AG08396 (cell line): ENCODE results near the gene MC1R.
A peak's percentile ranks its signal among the peaks of the same experiment; 100 is the strongest.

Source experiments
- DNase-seq: peaks from one replicate; pipeline ENCODE4 v3.0.0; 2012; ENCODE audit warnings: low spot score, mixed read lengths

The MC1R gene

GRCh38 chr16:89895482-89896250, 23.0 kb upstream of the MC1R start:
- DNase-seq: no peak

DNA sequence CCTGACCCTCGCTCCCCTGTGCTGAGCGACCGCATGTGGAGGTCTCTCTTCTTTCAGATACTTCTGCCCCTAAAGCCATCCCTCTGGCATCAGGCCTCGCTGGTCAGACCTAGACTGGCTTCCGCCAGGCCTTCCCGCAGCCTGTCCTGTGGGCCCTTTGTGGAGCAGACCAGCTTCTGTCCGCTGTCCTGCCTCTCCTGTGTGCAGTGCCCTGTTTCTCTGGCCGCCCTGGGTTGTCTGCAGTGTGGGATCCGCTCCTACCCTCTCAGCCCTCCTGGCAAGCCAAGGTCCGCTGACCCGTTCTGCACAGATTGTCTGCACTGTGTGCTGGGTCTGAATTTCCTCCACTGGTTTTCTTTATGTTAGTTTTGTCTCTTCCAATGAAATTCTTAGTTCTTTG, 21.5 kb upstream of the MC1R start:
- no peak for DNase-seq

GRCh38 chr16:89898201-89898967, 20.3 kb upstream of the MC1R start:
- DNase-seq: no peak

DNA sequence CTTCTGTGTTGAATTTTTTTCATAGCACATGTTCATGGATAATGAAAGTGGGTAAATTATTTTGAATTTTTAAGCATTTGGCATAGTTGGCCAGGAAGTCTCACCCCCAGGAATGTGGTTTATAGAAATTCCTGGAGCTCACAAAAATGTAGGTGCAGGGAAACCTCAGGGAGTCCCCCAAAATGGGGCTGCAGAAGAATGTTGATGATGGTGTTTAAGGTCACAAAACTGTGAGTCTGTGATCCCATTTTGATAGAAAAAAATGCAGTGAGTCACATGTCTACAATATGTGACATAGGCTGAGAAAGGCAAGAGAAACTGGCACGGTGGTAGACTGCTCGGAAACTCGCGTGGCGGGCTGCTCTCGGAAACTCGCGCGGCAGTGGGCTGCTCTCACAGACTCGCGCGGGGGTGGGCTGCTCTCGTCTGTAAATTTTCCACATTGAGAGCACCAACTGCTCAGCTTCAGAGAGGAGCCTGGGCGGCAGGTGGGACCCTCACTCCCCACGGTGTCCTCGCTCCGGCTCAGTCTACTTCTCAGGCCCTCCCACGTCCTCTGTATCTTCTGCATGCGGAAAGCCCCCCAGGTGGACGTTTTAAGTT, 18.7 kb upstream of the MC1R start:
- peak; percentile 65 for DNase-seq

- no peak for DNase-seq
These were observed 17.8 kb upstream of the MC1R start for GRCh38 chr16:89900885-89901284.

GRCh38 chr16:89902980-89903379, 15.7 kb upstream of the MC1R start:
- no peak for DNase-seq

DNA sequence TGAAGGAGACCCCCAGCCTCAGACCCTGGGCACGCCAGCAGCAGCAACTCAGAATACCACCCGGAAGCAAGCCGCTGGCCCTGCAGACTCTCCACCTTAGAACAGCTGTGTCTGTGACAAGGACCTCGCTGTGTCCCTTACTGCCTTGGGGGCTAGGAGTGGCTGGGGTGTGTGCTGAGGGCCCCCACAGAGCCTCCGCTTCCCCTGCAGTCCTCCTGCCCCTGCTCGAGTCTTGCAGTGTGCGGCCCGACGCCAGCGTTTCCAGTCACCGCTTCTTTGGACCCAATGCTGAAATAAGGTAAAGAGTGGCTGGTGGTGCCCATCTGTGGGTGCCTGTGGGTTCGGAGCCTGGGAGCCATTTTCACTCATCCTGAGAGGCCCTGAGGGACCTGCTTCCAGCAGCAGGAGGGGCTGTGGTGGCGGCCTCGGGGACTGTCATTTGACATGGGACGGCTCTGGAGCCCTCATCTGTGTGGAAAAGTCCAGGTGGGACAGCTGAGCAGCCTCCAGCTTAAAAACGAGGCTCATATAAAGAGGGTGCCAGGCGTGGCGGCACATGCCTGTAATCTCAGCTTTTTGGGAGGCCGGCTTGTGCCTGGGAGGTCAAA, 14.7 kb upstream of the MC1R start:
- DNase-seq: no peak

GRCh38 chr16:89904606-89905510, 13.8 kb upstream of the MC1R start:
- DNase-seq: no peak

DNA sequence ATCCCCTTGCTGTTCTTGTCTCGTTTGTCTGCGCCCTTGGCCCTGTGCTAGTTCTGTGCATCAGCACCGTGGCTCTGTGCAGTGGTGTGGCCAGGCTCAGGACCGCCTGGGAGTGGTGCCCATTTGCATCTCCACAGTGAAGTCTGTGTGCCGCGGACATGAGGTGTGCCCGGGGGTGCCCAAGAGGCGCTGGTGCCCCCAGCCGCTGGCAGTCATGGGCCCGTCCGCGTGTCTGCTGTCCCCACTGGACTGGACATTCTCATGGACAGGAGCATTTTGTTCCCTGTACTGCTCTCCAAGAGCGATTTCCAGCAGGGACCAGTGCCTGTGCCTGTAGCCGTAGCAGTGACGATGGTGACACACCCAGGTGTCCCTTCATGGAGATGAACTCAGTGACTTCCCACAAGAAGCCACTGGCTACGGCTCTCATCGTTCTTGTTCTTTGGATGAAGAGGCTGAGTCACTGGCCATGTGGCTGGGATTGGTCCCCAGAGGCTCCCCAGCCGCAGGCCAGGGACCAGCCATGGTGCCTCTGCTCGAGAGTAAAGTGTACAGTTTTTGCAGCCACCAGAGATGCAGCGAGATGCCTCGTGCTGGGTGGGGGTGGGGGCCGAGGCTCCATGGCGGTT, 13.0 kb upstream of the MC1R start:
- DNase-seq: no peak

GRCh38 chr16:89906140-89907025, 12.3 kb upstream of the MC1R start:
- no peak for DNase-seq

- no peak for DNase-seq
These were observed 11.4 kb upstream of the MC1R start for GRCh38 chr16:89907055-89907814.

DNA sequence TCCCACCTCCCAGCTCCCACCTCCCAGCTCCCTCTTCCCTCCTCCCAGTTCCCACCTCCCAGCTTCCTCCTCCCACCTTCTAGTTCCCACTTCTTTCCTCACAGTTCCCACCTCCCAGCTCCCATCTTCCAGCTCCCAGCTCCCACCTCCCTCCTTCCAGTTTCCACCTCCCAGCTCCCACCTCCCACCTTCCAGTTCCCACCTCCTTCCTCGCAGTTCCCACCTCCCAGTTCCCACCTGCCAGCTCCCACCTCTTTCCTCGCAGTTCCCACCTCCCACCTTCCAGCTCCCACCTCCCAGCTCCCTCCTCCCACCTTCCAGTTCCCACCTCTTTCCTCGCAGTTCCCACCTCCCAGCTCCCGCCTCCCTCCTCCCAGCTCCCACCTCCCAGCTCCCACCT, 10.4 kb upstream of the MC1R start:
- no peak for DNase-seq

GRCh38 chr16:89909777-89910716, 8.6 kb upstream of the MC1R start:
- peak; percentile 88 for DNase-seq

DNA sequence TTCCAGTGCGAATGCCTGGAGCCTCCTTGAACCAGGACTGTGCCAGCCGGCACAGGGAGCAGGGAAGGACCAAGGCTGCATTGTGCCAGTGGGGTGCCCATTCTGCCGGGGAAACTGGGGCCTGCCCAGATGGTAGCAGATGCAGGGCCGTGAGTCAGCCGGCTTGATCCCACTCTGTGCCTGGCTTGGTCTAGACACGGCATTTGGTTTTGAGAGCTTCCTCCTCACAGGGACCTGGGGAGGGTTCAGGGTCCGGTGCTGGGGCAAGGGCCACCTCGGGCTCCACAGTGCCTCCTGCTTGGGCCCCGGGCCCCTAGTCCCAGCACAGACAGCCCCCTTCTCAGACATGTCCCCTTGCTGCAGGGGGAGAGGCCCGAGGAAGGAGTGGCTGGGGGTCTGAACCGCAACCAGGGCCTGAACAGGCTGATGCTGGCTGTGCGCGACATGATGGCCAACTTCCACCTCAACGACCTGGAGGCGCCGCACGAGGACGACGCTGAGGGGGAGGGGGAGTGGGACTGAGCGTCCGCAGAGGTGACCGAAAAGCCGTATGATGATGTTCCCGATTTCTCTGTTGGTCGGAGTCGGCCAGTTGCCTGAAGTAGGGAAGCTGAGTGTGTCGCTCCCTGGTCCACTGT, 7.8 kb upstream of the MC1R start:
- DNase-seq: no peak

DNA sequence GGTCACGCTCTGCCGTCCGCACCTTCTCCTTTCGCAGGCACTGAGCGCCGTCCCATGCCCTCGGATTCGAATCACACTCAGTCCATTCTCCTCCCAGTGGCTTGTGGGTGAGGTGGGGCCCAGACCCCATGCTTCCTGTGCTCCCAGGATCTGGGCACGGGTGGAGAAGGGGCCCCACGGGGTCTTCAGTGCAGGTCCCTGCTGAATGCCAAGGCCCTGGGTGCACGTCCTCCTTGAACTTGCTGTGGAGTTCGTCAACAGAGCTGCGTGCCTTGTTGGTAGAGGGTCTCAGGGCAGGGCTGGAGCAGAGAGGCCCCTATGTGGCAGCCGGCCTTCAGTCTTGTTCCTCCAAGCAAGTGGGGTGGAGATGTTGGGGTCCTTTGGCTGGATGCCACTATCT, 7.3 kb upstream of the MC1R start:
- no peak for DNase-seq

- DNase-seq: no peak
These were observed 6.5 kb upstream of the MC1R start for GRCh38 chr16:89912143-89912542.

DNA sequence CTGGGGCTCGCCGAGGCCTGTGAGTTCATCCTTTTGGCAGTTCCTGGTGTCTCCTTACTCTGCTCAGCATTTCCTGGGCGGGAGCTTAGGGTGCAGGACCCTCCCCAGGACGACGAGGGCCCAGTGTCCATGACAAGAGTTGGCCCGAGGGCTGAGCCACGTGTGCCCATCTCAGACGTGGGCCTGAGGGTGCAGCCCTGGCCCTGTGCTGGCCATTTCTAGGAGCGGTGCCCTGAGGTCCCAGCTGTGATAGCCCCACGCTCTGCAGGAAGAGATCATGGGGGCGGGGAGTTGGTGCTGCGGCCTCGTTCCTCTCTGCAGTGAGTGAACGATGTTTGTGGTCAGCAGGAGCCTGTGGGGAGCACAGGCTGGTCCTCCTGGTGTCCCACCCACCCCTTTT, 6.0 kb upstream of the MC1R start:
- no peak for DNase-seq
